ENCODE results near the gene RANBP1. TPM values are rescaled to one million over a fixed set of nuclear protein-coding genes. Genes with fewer than 3 reads are reported as not detected.

RANBP1 gene
- total and polyA plus RNA-seq, 9 of the 15 experiments (the other 6 are each of a cell fraction or from before 2014, with no cell fraction given) = 162 to 2,891 (median 1,289) TPM

DNA sequence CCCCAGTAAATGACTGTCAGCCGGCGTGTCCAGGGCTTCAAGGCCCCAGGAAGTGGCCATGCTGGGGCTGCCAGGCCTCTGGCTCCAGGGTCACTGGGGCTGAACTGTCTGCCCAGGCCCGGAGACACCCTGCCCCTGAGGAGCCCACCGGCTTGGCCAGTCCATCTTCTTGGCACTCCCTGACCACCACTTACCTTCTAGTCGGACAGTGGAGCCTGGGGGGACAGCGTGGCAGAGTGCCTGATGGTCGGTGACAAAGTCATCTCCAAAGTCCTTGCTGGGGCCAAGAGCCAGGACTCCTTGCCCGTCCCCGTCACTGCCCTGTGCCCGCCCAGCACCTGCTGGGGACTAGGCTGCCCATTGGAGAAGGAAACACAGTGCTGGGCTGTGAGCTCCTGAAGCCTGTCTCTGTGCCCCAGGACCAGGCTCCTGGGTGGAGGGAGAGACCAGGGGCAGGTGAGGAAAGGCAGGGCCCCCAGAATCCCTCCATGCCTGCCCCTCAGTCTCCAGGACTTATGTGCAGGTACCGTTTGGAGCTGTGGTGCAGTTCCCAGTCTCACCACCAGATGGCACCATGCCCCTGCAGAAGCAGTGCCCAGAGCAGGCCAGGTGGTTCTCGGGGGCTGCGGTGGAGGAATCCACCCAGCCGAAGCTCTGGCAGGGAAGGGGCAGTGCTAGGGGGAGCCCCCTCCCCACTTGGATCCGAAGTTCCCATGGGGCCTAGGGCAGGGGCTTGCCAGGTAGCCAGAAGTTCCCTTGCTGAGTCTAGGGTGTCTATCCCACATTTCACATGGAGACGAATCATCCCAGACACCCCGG, 40.9 kb downstream of the RANBP1 start (continued):
- TF ChIP-seq, protein P1, sequence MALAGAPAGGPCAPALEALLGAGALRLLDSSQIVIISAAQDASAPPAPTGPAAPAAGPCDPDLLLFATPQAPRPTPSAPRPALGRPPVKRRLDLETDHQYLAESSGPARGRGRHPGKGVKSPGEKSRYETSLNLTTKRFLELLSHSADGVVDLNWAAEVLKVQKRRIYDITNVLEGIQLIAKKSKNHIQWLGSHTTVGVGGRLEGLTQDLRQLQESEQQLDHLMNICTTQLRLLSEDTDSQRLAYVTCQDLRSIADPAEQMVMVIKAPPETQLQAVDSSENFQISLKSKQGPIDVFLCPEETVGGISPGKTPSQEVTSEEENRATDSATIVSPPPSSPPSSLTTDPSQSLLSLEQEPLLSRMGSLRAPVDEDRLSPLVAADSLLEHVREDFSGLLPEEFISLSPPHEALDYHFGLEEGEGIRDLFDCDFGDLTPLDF (CRISPR knock-in tag; IDR thresholded peaks at IDR 0.05) = peak; percentile 75
- TF ChIP-seq DMBX1 (CRISPR knock-in tag; IDR thresholded peaks at IDR 0.05; ENCODE audit: borderline replicate concordance) (0 out of 2 replicates have a peak, but pooled peaks have one; percentile 24), NR4A1 (CRISPR knock-in tag; IDR thresholded peaks at IDR 0.05) (peak; percentile 88; the same call in 1 of the 2 replicates), NR4A1 (tag; IDR thresholded peaks at IDR 0.05) (no peak), MYNN (IDR thresholded peaks at IDR 0.05) (peak; percentile 83), MYNN (CRISPR knock-in tag; IDR thresholded peaks at IDR 0.05) (no peak; the same call in 1 of the 2 replicates), TOE1 (IDR thresholded peaks at IDR 0.05; ENCODE audit: borderline replicate concordance) (0 out of 2 replicates have a peak, but pooled peaks have one; percentile 46), TOE1 (CRISPR knock-in tag; IDR thresholded peaks at IDR 0.05; ENCODE audit: borderline replicate concordance, low read depth) (0 out of 2 replicates have a peak, but pooled peaks have one; percentile 11), IRF2 (CRISPR knock-in tag; IDR thresholded peaks at IDR 0.05) (peak; percentile 83; the same call in 1 of the 2 replicates), STAG1 (CRISPR knock-in tag; IDR thresholded peaks at IDR 0.05; ENCODE audit: borderline replicate concordance) (peak; percentile 100), ZBTB7A (IDR thresholded peaks at IDR 0.05; ENCODE audit: borderline replicate concordance, control insufficient read depth, low read depth, low read length) (peak; percentile 95), ZC3H11A (IDR thresholded peaks at IDR 0.05; ENCODE audit: low read depth, low read length) (peak; percentile 95), ZNF76 (CRISPR knock-in tag; IDR thresholded peaks at IDR 0.05; ENCODE audit: borderline replicate concordance) (peak; percentile 83; the same call in 1 of the 2 replicates), ZKSCAN8 (CRISPR knock-in tag; IDR thresholded peaks at IDR 0.05) (no peak), ZFPM2 (CRISPR knock-in tag; IDR thresholded peaks at IDR 0.05) (peak; percentile 91; the same call in 1 of the 2 replicates), HCFC1 (IDR thresholded peaks at IDR 0.05; ENCODE audit: low read depth, low read length) (peak; percentile 64), HDGF (IDR thresholded peaks at IDR 0.05) (peak; percentile 100), RUNX1 (IDR thresholded peaks at IDR 0.05; ENCODE audit: low read depth) (peak; percentile 83; the same call in 1 of the 2 replicates), ZNF408 (CRISPR knock-in tag; IDR thresholded peaks at IDR 0.05; ENCODE audit: low read depth) (no peak), ILF3 (IDR thresholded peaks at IDR 0.05; ENCODE audit: borderline replicate concordance) (no peak), CCNT2 (IDR thresholded peaks at IDR 0.05; ENCODE audit: borderline replicate concordance, extremely low read depth, insufficient read length, low read depth, low read length) (no peak), CHD2 (IDR thresholded peaks at IDR 0.05; ENCODE audit: low read depth, low read length) (peak; percentile 45), HLTF (IDR thresholded peaks at IDR 0.05) (0 out of 2 replicates have a peak, but pooled peaks have one; percentile 62)
- TF ChIP-seq, protein P2, sequence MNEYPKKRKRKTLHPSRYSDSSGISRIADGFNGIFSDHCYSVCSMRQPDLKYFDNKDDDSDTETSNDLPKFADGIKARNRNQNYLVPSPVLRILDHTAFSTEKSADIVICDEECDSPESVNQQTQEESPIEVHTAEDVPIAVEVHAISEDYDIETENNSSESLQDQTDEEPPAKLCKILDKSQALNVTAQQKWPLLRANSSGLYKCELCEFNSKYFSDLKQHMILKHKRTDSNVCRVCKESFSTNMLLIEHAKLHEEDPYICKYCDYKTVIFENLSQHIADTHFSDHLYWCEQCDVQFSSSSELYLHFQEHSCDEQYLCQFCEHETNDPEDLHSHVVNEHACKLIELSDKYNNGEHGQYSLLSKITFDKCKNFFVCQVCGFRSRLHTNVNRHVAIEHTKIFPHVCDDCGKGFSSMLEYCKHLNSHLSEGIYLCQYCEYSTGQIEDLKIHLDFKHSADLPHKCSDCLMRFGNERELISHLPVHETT (CRISPR knock-in tag; conservative IDR thresholded peaks at IDR 0.05 in 1 of 2, IDR thresholded peaks at IDR 0.05 in 1 of 2) = no peak
- TF ChIP-seq, protein P3, sequence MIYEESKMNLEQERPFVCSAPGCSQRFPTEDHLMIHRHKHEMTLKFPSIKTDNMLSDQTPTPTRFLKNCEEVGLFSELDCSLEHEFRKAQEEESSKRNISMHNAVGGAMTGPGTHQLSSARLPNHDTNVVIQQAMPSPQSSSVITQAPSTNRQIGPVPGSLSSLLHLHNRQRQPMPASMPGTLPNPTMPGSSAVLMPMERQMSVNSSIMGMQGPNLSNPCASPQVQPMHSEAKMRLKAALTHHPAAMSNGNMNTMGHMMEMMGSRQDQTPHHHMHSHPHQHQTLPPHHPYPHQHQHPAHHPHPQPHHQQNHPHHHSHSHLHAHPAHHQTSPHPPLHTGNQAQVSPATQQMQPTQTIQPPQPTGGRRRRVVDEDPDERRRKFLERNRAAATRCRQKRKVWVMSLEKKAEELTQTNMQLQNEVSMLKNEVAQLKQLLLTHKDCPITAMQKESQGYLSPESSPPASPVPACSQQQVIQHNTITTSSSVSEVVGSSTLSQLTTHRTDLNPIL (CRISPR knock-in tag; IDR thresholded peaks at IDR 0.05) = no peak

All from K562 (cell line).